Hematopoietic multipotent progenitor cell treated with erythropoietin and hydrocortisone succinate and interleukin-3 and kit ligand, for 4 days (in vitro differentiated cells): ENCODE measurements around the gene FCAR.
"Not testable (repeated sequence)": the region's sequence is repeated elsewhere in the genome, so short reads cannot be mapped to it uniquely, and the experiment has no call there.

Experiments
- DNase-seq: peaks from one replicate; pipeline ENCODE4 v3.0.0-alpha.2; 2015

Gene FCAR

DNA sequence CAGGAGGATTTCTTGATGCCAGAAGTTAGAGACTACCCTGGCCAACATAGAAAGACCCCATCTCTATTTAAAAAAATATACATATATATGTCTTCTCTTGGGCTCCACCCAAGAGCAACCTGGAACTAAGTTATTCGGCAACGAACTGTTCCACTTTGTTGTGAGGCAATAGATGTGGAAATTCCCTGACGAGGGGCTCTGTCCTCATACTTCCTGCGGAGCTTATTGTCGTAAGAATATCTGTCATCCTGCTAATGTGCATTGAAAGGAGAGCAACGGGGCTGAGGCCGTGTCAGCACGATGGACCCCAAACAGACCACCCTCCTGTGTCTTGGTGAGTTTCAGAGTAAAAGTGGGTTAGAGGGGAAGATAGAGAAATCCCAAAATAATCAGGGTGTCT lies at the start of gene FCAR:
Gene FCAR, plus strand, starts transcription at position 246 of the 400 bp plus-strand sequence. Its CDS starts 55 bp downstream, at position 301.
- no peak for DNase-seq

DNA sequence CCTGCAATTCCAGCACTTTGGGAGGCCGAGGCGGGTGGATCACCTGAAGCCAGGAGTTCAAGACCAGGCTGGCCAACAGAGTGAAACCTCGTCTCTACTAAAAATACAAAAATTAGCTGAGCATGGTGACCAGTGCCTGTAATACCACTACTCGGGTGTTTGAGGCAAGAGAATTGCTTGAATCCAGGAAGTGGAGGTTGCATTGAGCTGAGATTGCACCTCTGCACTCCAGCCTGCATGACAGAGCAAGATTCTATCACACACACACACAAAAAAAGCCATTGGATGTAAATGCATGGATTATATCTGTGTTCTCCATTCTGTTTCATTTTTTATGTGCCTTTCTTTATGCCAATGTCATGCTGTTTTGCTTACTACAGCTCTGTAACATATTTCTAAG lies 49.6 kb upstream of the FCAR start:
- DNase-seq, result peak; percentile 6

DNA sequence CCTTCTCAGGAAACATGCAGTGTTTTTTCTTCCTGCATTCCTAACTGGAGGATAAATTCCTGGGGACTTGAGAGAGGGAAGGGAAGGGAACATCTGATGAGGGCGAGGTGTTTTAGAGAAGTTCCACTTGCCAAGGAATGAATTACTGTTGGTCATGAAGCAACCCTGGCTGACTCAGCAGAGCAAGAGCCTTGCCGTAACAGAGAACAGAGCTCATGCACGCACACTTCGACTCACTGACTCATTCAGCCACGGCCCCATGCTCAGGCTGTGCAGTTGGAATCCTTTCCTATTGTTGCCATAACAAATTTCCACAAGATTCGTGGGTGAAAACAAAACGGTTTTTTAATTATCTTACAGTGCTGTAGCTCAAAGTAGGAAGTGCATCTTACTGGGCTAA lies 48.7 kb upstream of the FCAR start:
- not testable (repeated sequence) for DNase-seq

DNA sequence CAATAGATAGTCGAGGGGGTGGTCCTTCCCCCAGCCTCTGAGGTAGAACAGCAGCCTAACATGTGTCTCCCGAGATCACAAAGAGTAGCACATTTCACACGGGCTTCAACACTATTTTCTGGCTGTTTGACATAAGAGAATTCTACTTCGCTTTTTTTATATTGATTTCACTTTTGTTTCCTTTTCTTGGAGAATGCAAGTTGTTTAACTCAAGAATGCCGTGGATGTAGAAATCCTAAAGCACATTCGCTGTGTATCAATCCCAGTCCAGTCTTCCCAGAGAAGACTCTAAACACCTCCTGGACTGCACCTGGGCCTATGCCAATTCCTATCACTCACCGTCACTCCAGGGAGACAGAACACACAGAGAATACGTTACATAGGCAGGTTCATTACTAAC lies 46.0 kb upstream of the FCAR start:
- not testable (repeated sequence) for DNase-seq

DNA sequence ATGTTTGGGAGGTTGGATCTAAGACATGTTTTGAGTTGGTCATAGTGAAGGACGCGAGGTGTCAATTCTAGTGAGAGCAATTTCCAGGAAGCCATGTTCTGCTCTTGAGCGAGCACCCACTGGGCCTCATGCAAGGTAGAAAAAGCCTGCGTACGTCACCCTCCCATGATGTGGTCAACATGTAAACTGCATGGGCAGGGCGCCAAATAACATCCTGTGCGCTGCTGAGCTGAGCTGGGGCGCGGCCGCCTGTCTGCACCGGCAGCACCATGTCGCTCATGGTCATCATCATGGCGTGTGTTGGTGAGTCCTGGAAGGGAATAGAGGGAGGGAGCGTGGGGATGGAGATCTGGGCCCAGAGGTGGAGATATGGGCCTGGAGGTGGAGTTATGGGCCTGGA lies 41.5 kb upstream of the FCAR start, which contains the start of gene KIR2DS4:
Gene KIR2DS4, plus strand, starts transcription at position 181 of the 400 bp plus-strand sequence.
- not testable (repeated sequence) for DNase-seq

DNA sequence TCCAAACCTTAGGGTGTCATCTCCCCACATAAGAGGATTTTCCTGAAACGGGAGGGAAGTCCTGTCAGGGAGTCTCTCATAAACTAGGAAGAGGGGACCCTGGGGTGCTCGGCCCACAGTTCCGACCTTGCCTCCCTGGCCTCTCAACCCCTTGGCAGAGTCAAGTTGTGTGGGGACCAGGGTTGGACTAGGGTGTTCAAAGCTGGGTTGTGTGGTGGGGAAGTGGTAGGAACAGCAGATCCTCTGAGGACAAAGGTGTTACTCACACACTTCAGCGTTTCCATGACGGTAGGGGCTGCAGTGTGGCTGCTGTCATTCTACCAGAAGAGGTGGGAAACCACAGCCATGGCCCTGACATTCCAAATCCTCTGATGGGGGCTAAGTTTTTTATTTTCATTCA lies 38.9 kb upstream of the FCAR start:
- not testable (repeated sequence) for DNase-seq

DNA sequence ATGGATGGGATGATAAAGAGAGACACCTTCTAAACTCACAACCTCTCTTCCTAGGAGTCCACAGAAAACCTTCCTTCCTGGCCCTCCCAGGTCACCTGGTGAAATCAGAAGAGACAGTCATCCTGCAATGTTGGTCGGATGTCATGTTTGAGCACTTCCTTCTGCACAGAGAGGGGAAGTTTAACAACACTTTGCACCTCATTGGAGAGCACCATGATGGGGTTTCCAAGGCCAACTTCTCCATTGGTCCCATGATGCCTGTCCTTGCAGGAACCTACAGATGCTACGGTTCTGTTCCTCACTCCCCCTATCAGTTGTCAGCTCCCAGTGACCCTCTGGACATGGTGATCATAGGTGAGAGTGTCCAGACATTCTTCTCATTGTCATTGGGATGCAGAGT lies 36.5 kb upstream of the FCAR start:
- not testable (repeated sequence) for DNase-seq

DNA sequence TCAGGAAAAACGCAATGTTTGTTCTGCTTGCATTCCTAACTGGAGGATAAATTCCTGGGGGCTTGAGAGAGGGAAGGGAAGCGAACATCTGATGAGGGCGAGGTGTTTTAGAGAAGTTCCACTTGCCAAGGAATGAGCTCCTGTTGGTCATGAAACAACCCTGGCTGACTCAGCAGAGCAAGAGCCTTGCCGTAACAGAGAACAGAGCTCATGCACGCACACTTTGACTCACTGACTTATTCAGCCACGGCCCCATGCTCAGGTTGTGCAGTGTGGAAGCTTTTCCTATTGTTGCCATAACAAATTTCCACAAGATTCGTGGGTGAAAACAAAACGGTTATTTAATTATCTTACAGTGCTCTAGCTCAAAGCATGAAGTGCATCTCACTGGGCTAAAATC lies 30.9 kb upstream of the FCAR start:
- DNase-seq, result not testable (repeated sequence)

DNA sequence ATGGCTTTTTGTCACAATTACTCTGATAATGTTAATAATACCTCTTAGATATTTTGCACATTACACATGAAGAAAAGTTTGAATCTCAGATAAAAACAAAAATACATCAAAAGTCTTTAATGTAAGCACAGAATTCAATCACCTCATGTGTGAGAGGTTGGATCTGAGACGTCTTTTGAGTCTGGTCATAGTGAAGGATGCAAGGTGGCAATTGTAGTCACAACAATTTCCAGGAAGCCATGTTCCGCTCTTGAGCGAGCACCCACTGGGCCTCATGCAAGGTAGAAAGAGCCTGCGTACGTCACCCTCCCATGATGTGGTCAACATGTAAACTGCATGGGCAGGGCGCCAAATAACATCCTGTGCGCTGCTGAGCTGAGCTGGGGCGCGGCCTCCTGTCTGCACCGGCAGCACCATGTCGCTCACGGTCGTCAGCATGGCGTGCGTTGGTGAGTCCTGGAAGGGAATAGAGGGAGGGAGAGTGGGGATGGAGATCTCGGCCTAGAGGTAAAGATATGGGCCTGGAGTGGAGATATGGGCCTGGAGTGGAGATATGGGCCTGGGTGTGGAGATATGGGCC lies 23.9 kb upstream of the FCAR start, which contains the start of gene KIR3DL2:
Gene KIR3DL2, plus strand, starts transcription at position 383 of the 580 bp plus-strand sequence. Its CDS starts 33 bp downstream, at position 416.
- not testable (repeated sequence) for DNase-seq

DNA sequence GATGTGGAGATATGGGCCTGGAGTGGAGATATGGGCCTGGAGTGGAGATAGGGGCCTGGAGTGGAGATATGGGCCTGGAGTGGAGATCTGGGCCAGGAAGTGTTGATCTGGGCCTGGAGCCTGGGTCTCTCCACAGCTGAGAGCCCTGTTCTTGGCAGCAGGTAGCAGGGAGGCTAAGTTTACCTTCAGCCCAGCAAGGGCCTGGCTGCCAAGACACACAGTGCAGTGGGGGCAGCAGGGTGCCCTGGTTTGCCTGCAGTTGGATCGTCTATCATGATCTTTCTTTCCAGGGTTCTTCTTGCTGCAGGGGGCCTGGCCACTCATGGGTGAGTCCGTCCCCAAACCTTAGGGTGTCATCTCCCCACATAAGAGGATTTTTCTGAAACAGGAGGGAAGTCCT lies 23.1 kb upstream of the FCAR start:
- no peak for DNase-seq

DNA sequence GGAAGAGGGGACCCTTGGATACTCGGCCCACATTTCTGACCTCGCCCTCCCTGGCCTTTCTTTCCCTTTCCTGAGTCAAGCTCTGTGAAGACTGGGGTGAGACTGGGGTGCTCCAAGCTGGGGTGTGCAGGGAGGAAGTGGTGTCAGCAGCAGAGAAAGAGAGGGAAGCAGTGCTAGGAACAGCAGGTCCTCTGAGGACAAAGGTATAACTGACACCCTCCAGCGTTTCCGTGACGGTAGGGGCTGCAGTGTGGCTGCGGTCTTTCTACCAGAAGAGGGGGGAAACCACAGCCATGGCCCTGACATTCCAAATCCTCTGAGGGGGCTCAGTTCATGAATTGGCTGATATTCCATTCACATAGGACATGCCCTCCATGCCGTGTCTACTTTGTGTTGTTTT lies 22.7 kb upstream of the FCAR start:
- DNase-seq, result peak; percentile 31

DNA sequence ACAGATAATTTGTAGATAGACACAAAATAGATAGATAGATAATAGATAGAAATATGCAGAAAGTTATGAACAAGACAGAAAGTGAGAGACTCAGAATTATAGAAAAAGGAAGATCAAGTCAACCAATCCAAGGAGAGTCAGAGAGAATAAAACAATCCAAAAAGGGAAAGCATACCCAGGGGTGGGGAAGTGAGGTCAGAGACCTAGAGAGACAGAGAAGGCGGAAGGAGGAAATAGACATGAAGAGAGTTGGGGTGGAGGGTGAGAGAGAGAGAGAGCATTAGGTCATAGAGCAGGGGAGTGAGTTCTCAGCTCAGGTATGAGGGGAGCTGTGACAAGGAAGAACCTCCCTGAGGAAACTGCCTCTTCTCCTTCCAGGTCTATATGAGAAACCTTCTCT lies 18.8 kb upstream of the FCAR start:
- DNase-seq, result not testable (repeated sequence)

DNA sequence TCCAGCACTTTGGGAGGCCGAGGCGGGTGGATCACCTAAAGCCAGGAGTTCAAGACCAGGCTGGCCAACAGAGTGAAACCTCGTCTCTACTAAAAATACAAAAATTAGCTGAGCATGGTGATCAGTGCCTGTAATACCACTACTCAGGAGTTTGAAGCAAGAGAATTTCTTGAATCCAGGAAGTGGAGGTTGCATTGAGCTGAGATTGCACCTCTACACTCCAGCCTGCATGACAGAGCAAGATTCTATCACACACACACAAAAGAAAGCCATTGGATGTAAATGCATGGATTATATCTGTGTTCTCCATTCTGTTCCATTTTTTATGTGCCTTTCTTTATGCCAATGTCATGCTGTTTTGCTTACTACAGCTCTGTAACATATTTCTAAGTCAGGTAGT lies 15.6 kb upstream of the FCAR start:
- DNase-seq, result not testable (repeated sequence)

DNA sequence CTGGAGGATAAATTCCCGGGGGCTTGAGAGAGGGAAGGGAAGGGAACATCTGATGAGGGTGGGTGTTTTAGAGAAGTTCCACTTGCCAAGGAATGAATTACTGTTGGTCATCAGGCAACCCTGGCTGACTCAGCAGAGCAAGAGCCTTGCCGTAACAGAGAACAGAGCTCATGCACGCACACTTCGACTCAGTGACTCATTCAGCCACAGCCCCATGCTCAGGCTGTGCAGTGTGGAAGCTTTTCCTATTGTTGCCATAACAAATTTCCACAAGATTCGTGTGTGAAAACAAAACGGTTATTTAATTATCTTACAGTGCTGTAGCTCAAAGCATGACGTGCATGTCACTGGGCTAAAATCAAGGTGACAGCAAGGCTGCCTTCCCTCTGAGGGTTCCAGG lies 14.6 kb upstream of the FCAR start:
- DNase-seq, result peak; percentile 45

DNA sequence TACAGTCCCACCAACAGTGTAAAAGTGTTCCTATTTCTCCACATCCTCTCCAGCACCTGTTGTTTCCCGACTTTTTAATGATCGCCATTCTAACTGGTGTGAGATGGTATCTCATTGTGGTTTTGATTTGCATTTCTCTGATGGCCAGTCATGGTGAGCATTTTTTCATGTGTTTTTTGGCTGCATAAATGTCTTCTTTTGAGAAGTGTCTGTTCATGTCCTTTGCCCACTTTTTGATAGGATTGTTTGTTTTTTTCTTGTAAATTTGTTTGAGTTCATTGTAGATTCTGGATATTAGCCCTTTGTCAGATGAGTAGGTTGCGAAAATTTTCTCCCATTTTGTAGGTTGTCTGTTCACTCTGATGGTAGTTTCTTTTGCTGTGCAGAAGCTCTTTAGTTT lies 10.6 kb upstream of the FCAR start:
- DNase-seq, result not testable (repeated sequence)

DNA sequence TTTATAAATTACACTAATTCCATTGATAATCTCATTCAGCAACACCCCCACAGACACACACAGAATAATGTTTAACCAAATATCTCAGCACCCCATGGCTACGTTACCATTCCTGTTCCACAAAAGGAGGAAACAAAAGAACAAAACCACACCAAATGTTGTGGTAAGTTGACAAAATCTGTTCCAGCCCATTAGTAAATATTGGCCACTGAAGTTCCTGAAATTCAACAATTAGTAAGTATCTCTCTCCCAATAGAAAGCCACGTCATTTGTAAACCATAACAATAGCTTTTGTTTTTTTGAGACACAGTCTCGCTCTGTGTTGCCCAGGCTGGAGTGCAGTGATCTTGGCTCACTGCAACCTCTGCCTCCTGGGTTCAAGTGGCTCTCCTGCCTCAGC lies 2.3 kb upstream of the FCAR start:
- DNase-seq, result no peak

DNA sequence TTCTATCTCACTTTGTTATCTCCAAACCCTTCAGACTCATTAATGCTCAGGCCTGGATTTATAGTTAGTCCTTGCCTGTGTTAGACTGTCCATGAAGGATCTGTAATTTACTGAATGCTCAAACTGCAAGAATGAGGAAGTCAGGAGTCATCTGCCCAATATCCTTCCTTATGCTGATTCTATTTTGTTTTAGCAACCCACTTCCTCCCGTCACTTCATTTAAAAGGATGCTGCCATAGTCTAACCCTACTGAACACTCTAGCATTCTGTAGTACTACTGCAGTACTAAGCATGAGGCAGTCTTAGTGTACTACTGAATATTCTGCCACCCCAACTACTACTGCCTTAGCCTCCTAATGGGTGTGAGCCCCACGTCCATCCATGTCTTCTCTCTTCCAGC lies 1.5 kb downstream of the FCAR start:
- peak; percentile 61 for DNase-seq

DNA sequence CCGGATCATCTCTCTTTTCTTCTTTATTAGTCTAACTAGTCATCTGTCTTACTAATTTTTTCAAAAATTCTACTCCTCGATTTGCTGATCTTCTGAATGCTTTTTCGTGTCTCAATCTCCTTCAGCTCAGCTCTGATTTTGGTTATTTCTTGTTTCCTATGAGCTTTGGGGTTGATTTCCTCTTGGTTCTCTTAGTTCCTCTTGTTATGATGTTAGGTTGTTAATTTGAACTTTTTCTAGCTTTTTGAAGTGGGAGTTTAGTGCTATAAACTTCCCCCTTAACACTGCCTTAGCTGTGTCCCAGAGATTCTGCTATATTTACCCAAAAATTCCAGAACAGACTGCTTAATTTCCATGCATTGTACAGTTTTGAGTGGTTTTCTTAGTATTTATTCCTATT lies 3.4 kb downstream of the FCAR start:
- no peak for DNase-seq

DNA sequence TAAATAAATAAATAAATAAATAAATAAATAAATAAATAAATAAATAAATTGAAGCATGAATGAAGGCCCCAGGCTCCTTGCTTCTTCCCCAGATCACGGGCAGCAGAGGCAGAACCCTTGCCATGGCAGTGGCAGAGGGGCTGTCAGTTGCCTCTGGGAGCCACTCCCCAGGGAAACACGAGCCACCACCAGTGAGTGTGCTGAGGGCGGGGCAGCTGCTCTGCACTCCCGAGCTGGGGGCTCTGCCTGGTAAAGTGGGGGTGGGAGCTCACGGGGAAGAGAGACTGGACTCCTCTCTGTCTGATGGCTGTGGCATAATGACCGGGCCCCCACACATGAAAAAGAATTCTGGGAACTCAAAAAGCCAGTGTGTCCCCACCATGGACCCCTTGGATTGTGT lies 7.8 kb downstream of the FCAR start:
- DNase-seq, result no peak

DNA sequence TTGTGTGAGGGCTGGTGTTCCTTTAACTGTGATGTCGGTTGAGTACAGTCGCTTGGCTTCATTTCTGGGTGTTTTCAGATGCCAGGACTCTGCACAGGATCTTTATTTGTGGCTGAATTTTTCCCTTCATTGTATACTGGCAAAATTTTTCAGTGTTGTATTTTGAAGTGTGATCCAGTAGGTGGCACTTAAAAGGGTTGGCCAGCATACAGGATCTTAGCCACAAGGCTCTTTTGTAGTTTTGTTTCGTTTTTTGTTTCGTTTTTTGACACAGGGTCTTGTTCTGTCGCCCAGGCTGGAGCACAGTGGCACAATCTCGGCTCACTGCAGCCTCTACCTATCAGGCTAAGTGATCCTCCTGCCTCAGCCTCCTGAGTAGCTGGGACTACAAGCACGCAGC lies 8.7 kb downstream of the FCAR start:
- peak; percentile 75 for DNase-seq

DNA sequence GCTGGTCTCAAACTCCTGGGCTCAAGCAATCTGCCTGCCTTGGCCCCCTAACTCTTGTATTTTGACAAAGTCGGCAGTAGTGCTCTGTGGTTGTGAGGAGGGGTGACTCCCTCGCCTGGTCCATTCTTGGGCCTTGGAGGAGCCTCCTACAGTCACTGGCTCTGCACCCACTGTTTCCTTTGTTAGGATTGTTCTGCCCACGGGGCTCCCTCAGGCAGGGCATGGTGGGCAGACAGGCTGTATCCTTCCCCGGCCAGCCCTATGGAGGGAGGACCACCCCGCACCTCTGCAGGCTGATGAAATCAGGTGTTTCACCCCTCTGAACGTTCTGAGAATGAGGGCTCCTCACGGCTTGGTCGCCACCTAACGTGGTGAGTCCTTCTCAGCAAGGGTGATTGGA lies 9.2 kb downstream of the FCAR start:
- no peak for DNase-seq

DNA sequence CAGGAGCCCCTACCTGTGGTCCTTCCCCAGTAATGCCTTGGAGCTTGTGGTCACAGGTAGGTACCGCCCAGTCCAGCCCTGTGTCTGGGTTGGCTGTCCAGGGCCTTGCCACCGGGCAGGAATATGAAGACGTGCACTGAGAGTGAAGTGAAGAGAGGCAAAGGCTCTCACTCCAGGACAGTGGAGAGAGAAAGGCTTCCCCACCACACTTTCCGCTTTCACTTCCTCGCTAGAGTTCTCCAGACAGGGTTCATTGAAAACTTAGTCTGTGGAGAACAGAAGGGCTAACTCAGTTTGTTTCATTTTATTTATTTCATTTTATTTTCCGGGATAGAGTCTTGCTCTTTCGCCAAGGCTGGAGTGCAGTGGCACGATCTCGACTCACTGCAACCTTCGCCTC lies 14.2 kb downstream of the FCAR start:
- no peak for DNase-seq

DNA sequence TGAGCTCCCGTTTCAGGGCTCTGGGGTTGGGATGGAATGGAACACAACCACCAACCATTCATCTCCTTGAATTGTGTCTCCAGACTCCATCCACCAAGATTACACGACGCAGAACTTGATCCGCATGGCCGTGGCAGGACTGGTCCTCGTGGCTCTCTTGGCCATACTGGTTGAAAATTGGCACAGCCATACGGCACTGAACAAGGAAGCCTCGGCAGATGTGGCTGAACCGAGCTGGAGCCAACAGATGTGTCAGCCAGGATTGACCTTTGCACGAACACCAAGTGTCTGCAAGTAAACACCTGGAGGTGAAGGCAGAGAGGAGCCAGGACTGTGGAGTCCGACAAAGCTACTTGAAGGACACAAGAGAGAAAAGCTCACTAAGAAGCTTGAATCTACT lies 15.5 kb downstream of the FCAR start:
- DNase-seq, result no peak

DNA sequence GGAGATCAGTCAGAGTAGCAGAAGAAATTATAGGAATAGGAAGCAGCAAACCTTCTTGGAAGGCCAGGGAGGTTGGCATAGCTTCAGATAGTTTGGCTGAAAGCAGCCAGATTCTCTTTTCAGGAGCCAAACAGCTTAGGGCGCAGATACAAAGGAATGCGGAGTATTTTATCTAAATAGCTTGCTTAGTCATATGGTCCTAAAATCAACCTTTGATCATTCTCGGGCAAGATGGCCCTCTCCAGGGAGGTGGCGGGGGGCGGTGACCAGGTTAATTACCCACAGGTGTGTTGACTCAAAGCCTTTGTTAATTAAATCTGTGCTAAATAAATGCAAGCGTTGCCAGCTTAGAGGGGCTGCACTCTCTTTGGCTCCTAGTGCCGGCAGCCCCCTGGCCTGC lies 19.4 kb downstream of the FCAR start:
- DNase-seq, result no peak

DNA sequence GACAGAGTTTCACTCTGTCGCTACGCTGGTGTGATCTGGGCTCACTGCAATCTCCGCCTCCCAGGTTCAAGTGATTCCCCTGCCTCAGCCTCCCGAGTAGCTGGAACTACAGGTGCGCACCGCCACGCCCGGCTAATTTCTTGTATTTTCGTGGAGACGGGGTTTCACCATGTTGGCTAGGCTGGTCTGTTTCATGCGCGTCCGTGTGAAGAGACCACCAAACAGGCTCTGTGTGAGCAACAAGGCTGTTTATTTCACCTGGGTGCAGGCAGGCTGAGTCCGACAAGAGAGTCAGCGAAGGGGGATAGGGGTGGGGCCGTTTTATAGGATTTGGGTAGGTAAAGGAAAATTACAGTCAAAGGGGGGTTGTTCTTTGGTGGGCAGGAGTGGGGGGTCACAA lies 20.1 kb downstream of the FCAR start:
- not testable (repeated sequence) for DNase-seq
